K562 (cell line): ENCODE data around the gene CDS1. TPM values are rescaled to one million over a fixed set of nuclear protein-coding genes. Genes with fewer than 3 reads are reported as not detected.

ENCODE experiments used
- HNRNPUL1 ChIP-seq: fragments of 200-400 bp; formaldehyde crosslinking; IDR thresholded peaks from 2 replicates; pipeline ENCODE4 v1.6.1; 2017; ENCODE audit warnings: low read length
- RBM17 ChIP-seq: fragments of 200-400 bp; formaldehyde crosslinking; IDR thresholded peaks from 2 replicates; pipeline ENCODE4 v1.6.1; 2017; ENCODE audit warnings: low read depth, mild to moderate bottlenecking, low read length, borderline replicate concordance
- SIN3B ChIP-seq: fragments of 450-650 bp; IDR thresholded peaks from 2 replicates; pipeline ENCODE4 v1.6.1; 2017; ENCODE audit warnings: low read depth, mild to moderate bottlenecking, moderate library complexity
- TAF9B ChIP-seq: fragments of 450-650 bp; IDR thresholded peaks from 2 replicates; pipeline ENCODE4 v1.6.1; 2018; ENCODE audit warnings: mild to moderate bottlenecking; ENCODE audit not compliant: partially characterized antibody
- YBX1 ChIP-seq: fragments of 450-650 bp; IDR thresholded peaks from 2 replicates; pipeline ENCODE4 v1.7.1; 2016; ENCODE audit warnings: mild to moderate bottlenecking
- ZC3H11A ChIP-seq: IDR thresholded peaks from 2 replicates; pipeline ENCODE4 v1.6.1; 2012; ENCODE audit warnings: low read depth, low read length, improper control_type of control experiment
- polyA plus RNA-seq, 8 experiments: library from polyadenylated mRNA; depleted of rRNA in 4 of 8; stranded (reverse) in 5 of 8; unstranded in 3 of 8; fragments of >200 nt; fragmentation: Nextera tagmentation in 2 of 8; fragmentation: Illumina TruSeq in 1 of 8; extraction: Ambion mirVana in 2 of 8; extraction: Trizol in 1 of 8; gene quantifications; 2 replicates each; pipeline versions ENCODE4 v1.2.1 to v1.2.3, GENCODE V29; 2011 to 2014; ENCODE audit warnings: inconsistent platforms in 1 of 8, missing spikeins in 1 of 8
- total RNA-seq, 7 experiments: library from RNA; depleted of rRNA in 6 of 7; stranded (reverse); fragments of >200 nt in 6 of 7; fragmentation: Illumina TruSeq in 2 of 7; extraction: Trizol in 2 of 7; gene quantifications; 2 replicates each; pipeline versions ENCODE4 v1.2.1 to v1.2.3, GENCODE V29; 2011 to 2021; ENCODE audit warnings: low replicate concordance in 1 of 7
- TF ChIP-seq, protein P1 (sequence below): fragments of 150-350 bp; IDR thresholded peaks from 2 replicates; pipeline ENCODE4 v1.6.1; 2014; ENCODE audit warnings: low read depth, mild to moderate bottlenecking, low read length, borderline replicate concordance
- TF ChIP-seq, protein P2 (sequence below): IDR thresholded peaks from 2 replicates; pipeline ENCODE4 v1.6.1; 2014; ENCODE audit warnings: antibody characterized with exemption
- TF ChIP-seq, protein P3 (sequence below), 2 experiments: fragments of 450-650 bp; IDR thresholded peaks; 2 replicates each; pipeline ENCODE4 v1.6.1; 2018; ENCODE audit warnings: mild to moderate bottlenecking in 2 of 2, low read depth in 1 of 2; ENCODE audit not compliant: partially characterized antibody in 2 of 2

The CDS1 gene
- total and polyA plus RNA-seq, 9 of the 15 experiments (the other 6 are each of a cell fraction or from before 2014, with no cell fraction given): 0.04 to 0.42 (median 0.15) TPM

DNA sequence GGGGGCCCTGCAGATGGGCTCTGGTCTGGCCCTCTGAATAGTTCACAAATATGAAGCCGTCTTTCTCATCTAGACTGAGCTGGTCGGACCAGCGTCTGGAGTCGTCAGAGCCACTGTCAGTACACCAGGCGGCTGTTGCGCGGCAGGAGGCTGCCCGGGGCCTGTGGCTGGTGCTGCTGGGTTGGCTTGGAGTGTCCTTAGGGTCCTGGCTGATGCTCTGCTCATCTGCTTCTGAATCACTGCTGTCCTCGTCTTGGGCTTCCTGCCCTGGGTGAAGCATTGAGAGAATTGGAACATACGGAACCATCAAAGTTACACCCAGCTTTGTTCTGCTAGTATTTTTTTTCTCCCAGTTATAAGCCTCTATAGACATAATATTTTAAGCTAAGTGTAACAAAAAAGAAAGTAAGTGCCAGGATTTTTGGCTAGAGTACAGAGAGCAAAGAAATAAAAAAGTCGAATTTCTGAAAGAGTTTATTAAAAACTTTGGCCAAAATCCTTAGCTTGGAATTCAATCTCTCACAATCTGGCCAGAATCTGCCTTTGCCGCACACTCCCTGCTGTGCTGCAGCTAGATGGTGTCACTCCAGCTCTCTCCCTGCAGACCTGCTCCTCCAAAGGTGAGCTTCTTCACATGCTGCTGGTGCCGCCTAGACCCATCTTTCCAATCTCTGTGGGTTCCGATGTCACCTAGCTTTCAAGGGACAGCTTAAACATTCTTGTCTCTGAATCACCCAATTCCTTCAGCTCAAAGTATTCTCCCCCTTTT is 96.2 kb downstream of the CDS1 start (continued):
- TF ChIP-seq TAF9B (no peak), SIN3B (no peak), YBX1 (no peak), HNRNPUL1 (no peak), ZC3H11A (no peak), RBM17 (no peak)
- TF ChIP-seq, protein P1, sequence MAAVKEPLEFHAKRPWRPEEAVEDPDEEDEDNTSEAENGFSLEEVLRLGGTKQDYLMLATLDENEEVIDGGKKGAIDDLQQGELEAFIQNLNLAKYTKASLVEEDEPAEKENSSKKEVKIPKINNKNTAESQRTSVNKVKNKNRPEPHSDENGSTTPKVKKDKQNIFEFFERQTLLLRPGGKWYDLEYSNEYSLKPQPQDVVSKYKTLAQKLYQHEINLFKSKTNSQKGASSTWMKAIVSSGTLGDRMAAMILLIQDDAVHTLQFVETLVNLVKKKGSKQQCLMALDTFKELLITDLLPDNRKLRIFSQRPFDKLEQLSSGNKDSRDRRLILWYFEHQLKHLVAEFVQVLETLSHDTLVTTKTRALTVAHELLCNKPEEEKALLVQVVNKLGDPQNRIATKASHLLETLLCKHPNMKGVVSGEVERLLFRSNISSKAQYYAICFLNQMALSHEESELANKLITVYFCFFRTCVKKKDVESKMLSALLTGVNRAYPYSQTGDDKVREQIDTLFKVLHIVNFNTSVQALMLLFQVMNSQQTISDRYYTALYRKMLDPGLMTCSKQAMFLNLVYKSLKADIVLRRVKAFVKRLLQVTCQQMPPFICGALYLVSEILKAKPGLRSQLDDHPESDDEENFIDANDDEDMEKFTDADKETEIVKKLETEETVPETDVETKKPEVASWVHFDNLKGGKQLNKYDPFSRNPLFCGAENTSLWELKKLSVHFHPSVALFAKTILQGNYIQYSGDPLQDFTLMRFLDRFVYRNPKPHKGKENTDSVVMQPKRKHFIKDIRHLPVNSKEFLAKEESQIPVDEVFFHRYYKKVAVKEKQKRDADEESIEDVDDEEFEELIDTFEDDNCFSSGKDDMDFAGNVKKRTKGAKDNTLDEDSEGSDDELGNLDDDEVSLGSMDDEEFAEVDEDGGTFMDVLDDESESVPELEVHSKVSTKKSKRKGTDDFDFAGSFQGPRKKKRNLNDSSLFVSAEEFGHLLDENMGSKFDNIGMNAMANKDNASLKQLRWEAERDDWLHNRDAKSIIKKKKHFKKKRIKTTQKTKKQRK: no peak
- TF ChIP-seq, protein P2, sequence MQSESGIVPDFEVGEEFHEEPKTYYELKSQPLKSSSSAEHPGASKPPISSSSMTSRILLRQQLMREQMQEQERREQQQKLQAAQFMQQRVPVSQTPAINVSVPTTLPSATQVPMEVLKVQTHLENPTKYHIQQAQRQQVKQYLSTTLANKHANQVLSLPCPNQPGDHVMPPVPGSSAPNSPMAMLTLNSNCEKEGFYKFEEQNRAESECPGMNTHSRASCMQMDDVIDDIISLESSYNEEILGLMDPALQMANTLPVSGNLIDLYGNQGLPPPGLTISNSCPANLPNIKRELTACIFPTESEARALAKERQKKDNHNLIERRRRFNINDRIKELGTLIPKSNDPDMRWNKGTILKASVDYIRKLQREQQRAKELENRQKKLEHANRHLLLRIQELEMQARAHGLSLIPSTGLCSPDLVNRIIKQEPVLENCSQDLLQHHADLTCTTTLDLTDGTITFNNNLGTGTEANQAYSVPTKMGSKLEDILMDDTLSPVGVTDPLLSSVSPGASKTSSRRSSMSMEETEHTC: no peak
- TF ChIP-seq, protein P3, sequence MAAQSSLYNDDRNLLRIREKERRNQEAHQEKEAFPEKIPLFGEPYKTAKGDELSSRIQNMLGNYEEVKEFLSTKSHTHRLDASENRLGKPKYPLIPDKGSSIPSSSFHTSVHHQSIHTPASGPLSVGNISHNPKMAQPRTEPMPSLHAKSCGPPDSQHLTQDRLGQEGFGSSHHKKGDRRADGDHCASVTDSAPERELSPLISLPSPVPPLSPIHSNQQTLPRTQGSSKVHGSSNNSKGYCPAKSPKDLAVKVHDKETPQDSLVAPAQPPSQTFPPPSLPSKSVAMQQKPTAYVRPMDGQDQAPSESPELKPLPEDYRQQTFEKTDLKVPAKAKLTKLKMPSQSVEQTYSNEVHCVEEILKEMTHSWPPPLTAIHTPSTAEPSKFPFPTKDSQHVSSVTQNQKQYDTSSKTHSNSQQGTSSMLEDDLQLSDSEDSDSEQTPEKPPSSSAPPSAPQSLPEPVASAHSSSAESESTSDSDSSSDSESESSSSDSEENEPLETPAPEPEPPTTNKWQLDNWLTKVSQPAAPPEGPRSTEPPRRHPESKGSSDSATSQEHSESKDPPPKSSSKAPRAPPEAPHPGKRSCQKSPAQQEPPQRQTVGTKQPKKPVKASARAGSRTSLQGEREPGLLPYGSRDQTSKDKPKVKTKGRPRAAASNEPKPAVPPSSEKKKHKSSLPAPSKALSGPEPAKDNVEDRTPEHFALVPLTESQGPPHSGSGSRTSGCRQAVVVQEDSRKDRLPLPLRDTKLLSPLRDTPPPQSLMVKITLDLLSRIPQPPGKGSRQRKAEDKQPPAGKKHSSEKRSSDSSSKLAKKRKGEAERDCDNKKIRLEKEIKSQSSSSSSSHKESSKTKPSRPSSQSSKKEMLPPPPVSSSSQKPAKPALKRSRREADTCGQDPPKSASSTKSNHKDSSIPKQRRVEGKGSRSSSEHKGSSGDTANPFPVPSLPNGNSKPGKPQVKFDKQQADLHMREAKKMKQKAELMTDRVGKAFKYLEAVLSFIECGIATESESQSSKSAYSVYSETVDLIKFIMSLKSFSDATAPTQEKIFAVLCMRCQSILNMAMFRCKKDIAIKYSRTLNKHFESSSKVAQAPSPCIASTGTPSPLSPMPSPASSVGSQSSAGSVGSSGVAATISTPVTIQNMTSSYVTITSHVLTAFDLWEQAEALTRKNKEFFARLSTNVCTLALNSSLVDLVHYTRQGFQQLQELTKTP (IDR thresholded peaks at IDR 0.05; ENCODE audit: low read depth in 1 of 2, partially characterized antibody in 2 of 2): no peak
